GM18505 (cell line): ENCODE results near the gene TOM1L1.

Source experiments
- ATAC-seq: cut with Tn5 transposase; IDR thresholded peaks from one replicate; pipeline ENCODE4 v1.9.1; 2021; ENCODE audit not compliant: unreplicated experiment
- POLR2A ChIP-seq: IDR thresholded peaks from 4 replicates; pipeline ENCODE4 v1.6.1; 2011; ENCODE audit warnings: borderline replicate concordance; ENCODE audit not compliant: insufficient read depth, insufficient read length; ENCODE audit errors: extremely low read depth

The TOM1L1 gene

GRCh38 chr17:54977744-54978143 lies 77.1 kb downstream of the TOM1L1 start:
- no peak for TF ChIP-seq POLR2A
- ATAC-seq: no peak

- TF ChIP-seq POLR2A: no peak
- ATAC-seq: no peak
Measured at GRCh38 chr17:54979657-54980056, 79.0 kb downstream of the TOM1L1 start.

GRCh38 chr17:54980375-54980774 lies 79.7 kb downstream of the TOM1L1 start:
- ATAC-seq: no peak
- TF ChIP-seq POLR2A: no peak

- TF ChIP-seq POLR2A: no peak
- ATAC-seq: no peak
Measured at GRCh38 chr17:54982399-54982798, 81.7 kb downstream of the TOM1L1 start.

- ATAC-seq: no peak
- no peak for TF ChIP-seq POLR2A
Measured at GRCh38 chr17:54983260-54983659, 82.6 kb downstream of the TOM1L1 start.

GRCh38 chr17:54985476-54985875 lies 84.8 kb downstream of the TOM1L1 start:
- no peak for TF ChIP-seq POLR2A
- no peak for ATAC-seq

- TF ChIP-seq POLR2A: no peak
- no peak for ATAC-seq
Measured at GRCh38 chr17:54990118-54990517, 89.5 kb downstream of the TOM1L1 start.

GRCh38 chr17:54991567-54991966 lies 90.9 kb downstream of the TOM1L1 start:
- TF ChIP-seq POLR2A: no peak
- no peak for ATAC-seq

- ATAC-seq: no peak
Measured at GRCh38 chr17:54992797-54993639, 92.4 kb downstream of the TOM1L1 start.

GRCh38 chr17:54996441-54996840 lies 95.8 kb downstream of the TOM1L1 start:
- TF ChIP-seq POLR2A: no peak
- no peak for ATAC-seq

More at GRCh38 chr17:54992797-54993639, 92.4 kb downstream of the TOM1L1 start:
- TF ChIP-seq POLR2A: no peak

- ATAC-seq: no peak
- no peak for TF ChIP-seq POLR2A
Measured at GRCh38 chr17:55002458-55002857, 101.8 kb downstream of the TOM1L1 start.

GRCh38 chr17:55004484-55004883 lies 103.8 kb downstream of the TOM1L1 start:
- TF ChIP-seq POLR2A: no peak
- ATAC-seq: no peak

- TF ChIP-seq POLR2A: no peak
- ATAC-seq: no peak
Measured at GRCh38 chr17:55005520-55005919, 104.9 kb downstream of the TOM1L1 start.
